ENCODE results near the gene CHAF1B.

Gene CHAF1B

DNA sequence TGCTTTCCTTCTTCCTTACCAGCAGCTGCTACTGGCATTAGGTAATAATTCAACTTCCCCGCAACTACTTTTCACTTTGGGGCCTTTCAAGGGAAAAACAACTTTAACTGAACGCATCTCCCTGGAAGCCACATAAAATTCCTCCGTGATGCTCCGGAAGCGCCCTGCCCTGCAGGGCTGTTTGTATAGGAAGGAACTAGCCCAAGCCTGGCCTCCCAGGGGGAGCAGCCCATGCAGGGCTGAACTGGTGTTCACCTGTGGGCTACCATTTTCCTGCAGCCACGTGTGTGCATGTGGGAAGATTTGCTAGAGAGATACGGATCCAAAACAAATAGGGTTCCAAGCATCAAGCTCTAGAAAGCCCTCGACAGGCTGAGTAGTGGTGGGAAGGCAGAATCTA, 80.3 kb downstream of the CHAF1B start:
- no peak for DNase-seq

DNA sequence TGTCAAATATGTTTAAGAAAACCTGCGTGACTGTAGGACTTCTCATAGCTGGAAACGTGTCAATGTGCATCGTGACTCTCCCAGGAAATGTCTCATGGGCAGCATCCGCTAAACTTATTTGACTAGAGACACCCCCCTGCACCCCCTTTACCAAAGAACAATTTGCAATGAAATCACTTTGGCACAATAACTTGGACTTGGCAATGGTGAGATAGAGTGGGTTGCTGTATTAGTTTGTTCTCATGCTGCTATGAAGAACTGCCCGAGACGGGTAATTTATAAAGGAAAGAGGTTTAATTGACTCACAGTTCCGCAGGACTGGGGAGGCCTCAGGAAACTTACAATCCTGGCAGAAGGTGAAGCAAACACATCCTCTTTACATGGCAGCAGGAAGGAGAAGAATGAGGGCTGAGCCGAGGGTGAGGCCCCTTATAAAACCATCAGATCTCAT, 80.9 kb downstream of the CHAF1B start:
- DNase-seq: no peak

All from NK-92 treated with Interleukin-12 subunit alpha and Interleukin-12 subunit beta, amount 100 ng/mL, for 24 hours (cell line).